GM18517 (cell line): Measurements from ENCODE around the gene CA7.
A peak's percentile ranks its signal among the peaks of the same experiment; 100 is the strongest.

Experiments
- ATAC-seq: cut with Tn5 transposase; IDR thresholded peaks from one replicate; pipeline ENCODE4 v1.9.1; 2021; ENCODE audit warnings: mild to moderate bottlenecking, moderate library complexity; ENCODE audit not compliant: unreplicated experiment

The CA7 gene

DNA sequence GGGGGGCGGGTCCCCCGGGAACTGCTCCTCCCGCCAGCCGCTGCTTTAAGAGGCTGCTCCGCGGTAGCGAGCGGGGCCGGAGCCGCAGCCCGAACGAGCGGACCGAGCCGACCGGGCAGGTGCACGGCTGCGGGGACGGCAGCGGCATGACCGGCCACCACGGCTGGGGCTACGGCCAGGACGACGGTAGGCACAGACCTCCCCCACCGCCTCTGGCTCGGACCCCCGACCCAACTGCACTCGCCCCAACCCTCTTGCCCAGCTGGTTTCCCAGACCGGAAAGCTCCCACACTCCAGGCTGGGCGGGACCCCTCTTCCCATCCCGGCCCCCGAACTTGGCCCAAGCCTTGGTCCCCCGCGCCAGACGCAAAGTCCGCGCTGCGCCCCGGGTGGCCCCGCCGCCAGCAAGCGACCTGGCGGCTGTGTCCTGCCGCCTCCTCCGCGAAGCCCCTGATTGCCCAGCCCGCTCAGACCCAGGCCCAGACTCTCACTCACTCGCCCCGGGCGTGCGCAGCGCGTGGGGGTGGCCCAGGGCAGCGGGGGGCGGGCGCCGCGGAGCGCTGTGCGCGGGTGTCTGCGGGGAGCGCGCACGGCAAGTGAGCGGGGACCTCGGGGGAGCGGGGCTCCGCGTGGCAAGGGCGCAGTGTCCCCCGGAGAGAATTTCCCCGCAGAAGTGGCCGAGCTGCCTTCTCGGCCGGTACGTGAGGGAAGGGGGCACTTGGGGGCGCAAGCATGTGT, at the start of gene CA7:
Gene CA7 (plus strand): TSS at position 73 of the 738 bp plus-strand sequence. CDS start 74 bp downstream, at position 147.
- no peak for ATAC-seq

DNA sequence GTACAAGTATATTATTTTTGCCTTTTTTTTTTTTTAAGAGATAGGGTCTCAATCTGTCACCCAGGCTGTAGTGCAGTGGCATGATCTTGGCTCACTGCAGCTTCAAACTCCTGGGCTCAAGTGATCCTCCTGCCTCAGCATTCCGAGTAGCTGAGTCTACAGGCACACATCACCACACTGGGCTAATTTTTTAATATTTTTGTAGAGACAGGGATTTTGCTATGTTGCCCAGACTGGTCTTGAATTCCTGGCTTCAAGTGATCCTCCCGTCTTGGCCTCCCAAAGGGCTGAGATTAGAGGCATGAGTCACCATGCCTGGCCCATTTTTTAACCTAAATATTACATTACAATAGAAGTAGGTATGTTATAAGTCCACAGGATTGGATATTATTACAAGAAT, 46.1 kb upstream of the CA7 start:
- no peak for ATAC-seq

DNA sequence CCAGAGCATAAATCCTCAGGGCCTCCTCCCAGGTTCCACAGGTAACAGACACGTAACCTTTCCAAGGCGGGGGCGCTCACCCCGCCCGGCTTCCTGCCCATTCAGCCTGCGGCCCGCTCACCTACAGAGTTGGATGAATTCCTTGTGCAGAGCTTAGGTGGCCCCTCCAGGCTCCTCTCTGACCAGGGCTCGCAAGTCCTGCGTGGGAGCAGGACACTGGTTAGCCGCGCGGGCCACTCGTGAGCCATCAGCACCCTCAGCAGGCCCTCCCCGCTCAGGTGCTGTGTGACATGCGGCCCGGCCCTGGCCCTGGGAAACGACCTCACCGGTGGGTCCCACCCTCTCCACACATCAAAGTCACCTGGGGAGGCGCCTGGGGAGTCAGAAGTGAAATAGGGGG, 43.4 kb upstream of the CA7 start:
- ATAC-seq: no peak

- no peak for ATAC-seq
Observed at GRCh38 chr16:66801320-66802105, 42.7 kb upstream of the CA7 start, which contains the start of gene TERB1. TSS of gene TERB1 (minus strand) at chr16:66801584. CDS start at chr16:66796798, 4,786 bp downstream.

GRCh38 chr16:66802159-66802558, 42.1 kb upstream of the CA7 start:
- ATAC-seq: no peak

DNA sequence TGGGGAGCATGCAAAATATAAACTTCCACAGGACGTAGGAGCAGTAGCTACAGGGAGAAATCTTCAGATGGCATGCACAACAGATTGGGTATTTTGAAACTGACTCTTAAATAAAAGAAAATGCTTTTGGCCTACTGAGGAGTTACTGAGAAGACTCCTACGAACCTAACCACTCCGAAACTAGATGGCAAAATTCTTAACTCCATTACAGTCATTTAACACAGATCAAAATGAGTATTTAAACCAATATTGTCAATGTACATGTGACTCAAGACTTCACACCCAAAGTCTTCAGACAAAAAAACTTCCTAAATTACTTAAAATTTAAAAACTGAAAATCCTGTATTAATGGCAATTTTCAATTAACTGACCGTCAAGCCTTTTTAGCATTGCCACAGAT, 34.4 kb upstream of the CA7 start:
- ATAC-seq: no peak

- ATAC-seq: no peak
Observed at GRCh38 chr16:66810391-66810790, 33.8 kb upstream of the CA7 start.

DNA sequence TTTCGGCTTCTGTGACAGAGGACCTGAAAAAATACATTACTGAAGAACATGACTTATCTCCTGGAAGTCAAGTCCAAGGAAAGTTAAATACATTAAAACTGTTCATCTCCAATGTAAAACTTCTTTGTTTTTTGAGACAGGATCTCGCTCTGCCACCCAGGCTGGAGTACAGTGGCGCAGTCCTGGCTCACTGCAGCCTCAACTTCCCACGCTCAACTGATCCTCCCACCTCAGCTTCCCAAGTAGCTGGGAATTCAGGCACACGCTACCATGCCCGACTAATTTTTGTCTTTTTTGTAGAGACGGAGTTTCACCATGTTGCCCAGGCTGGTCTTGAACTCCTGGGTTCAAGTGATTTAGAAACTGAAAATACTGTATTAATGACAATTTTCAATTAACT, 33.2 kb upstream of the CA7 start:
- ATAC-seq: no peak

DNA sequence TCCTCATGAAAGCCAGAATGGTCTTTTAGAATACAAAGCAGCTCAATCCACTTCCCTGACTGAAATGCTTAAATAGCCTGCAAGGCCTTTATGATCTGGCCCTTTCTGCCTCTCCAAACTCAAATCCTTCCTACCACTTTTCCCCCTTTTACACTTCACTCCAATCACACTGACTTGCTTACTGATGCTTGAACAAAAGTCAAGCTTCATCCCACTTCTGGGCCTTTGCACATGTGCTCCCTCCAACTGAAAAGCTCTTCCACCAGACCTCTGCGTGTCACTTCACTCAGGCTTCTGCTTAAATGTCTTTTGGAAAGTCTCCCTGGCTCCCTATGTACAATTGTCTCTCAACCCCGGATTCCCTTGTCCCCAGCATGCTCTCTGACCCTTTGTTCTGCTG, 29.5 kb upstream of the CA7 start:
- ATAC-seq: no peak

- no peak for ATAC-seq
Observed at GRCh38 chr16:66824006-66824405, 20.2 kb upstream of the CA7 start.

DNA sequence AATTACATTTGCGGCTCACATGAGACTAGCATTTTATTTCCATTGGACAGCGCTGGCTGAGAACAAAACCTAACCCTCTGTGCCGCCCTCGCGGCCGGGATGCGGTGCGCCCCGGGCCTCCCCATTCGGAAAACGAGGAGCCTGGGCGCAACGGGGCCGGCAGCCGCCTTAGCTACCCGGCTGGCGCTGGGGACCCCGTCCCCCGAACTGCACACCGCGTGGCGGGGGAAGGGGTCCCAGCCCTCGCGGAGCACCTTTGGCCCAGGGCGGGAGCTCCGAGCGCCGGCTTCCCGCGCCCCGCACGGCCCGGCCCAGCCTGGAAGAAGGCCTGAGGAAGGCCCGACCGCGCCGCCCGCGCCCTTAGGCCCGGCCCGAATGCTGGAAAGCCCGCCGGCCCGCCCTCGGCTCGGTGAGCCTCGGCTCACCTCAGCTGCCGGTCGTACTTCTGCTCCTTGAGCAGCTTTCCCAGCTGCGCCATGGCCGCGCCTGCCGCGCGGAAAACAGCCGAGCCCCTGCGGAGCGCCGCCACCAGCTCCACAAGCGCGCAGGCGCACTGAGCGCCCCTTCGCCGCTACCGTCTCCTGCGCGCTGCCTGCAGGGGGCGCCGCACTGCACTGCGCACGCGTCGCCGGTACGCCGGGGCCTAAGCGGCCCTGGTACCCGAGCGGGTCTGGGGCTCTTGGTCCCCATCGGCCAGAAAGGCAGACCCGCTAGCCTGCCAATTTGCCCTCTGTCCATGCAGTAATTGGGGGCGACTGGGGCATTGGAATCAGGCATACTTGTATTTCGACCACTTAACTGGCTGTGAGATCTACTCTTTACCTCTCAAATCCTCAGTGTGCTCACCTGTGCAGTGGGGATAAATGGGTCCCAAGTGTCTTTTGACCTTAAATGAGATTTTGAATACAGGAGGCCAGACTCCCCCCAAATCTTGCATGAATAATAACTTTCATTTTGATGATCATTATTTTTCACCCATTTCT, 13.5 kb upstream of the CA7 start, which contains the start of gene NAE1:
Gene NAE1 (minus strand): TSS at position 555 of the 983 bp plus-strand sequence. CDS start 77 bp downstream, at position 478.
- peak; percentile 87 for ATAC-seq

DNA sequence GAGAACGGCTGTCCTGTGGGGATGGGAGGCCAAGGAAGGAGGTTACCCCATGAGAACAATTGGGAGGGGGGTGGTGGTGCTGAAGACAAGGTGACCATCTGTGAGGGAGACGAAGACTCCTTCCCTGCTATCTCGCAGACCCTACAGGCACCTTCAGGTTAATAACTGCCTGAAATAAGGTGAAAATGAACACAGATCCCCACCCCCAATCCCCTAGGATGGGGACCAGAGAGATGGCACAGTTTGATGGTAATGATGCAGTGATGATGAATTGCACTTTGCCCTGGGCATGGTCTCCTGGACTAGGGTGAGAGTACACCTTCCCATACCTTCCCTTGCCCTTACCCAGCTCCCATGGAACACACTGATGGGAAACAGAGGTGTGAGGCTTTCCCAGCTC, 12.0 kb upstream of the CA7 start:
- ATAC-seq: no peak

- no peak for ATAC-seq
Observed at GRCh38 chr16:66832661-66833305, 11.4 kb upstream of the CA7 start.

DNA sequence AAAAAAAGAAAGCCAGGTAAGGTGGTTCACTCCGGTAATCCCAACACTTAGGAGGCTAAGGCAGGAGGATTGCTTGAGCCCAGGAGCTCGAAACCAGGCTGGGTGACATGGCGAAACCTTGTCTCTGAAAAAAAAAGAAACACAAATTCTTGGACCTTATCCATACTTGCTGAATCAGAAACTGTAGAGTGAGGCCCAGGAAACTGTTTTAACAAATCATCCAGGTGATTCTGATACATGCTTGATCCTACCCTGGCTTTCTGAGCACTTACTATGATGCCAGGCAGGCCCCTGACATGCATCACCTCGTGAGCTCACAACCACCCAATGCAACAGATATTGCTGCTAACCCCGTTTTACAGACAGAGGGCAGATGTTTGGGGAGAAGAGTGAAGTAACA, 9.5 kb upstream of the CA7 start:
- ATAC-seq: no peak

DNA sequence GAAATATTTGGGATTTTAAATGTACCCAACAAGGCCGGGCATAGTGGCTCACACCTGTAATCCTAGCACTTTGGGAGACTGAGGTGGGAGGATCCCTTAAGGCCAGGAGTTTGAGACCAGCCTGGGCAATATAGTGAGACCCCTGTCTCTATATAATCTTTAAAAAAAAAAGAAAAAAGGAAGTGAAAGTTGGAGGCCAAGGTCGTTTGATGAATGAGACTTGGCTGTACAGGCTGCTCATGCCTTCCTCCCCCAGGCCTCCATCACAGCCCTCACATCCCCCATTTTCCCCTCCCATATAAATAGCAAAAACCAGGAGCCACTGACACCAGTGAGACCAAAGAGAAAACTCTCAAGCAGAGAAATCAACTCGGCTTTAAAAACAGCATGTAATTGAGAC, 3.3 kb upstream of the CA7 start:
- no peak for ATAC-seq

GRCh38 chr16:66841366-66841765, 2.8 kb upstream of the CA7 start:
- ATAC-seq: no peak

DNA sequence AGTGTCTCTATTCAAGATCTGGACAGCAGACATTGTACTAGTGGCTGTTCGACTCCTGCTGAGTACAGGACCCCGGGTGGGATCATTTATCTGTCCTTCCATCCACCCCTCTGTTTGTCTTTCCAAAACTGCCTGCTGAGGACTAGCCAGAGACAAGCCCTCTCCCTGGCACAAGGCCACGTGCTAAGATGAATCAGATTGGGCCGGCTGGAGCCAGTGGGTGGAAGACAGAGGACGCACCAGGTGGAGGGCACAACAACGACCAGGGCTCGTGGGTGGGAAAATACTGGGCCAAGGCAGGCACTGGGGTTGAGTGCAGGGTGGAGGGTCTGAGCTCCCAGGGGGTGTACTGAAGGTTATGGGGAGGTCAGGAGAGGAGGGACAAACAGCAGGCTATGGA, 1.4 kb upstream of the CA7 start:
- ATAC-seq: no peak

- ATAC-seq: no peak
Observed at GRCh38 chr16:66843191-66843590, 1.0 kb upstream of the CA7 start.

DNA sequence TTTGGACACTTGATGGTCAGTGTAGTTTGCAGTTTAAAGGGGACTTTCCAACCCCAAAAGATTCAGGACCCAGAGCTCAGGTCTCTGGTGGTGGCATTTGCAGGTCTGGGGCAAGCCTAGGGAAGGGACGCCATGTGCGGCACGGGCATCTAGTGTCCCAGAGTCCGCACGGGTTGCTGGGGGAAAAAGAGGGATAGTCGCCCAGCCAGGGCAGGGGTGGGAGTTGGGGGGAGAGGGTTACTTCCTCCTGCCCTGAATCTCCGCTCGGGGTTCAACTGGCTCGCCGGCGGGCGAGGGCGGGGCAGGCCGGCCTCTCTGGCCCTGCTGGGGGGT, 239 bp upstream of the CA7 start:
- no peak for ATAC-seq

DNA sequence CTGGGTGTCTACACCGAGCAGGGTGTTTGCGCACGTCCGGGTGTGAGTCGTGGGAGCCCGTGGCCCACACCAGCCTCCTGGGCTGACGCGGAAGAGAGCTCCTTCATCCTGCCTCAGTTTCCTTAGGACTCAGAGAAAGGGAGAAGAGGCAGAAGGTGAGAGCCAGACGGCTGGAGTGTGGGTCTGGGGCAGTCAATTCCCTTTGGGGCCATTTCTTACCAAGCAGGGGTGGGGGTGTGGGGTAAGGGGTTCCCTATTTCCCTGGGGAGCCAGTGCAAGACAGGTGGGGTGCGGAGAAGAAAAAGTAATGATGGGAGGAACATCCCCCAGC, 831 bp downstream of the CA7 start:
- no peak for ATAC-seq

DNA sequence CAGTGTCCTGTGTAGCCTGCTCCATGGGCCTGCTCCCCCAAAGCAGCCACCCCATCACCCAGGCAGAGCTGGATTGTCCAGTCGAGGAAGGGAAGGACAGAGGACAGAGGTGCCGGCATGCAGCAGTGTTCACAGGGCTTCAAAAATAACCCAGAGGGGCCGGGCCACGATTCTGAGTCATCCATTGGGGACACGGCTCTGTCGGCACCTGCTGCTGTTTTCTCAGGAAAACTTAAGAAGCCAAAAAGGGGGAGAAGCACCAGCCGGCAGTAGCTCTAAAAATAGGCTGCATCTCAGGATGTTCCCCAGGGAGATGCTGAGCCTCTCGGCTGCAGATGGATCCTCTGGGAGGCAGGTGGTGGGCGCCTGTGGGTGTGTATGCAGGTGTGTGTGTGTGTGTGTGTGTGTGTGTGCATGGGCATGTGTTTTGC, 1.6 kb downstream of the CA7 start:
- no peak for ATAC-seq
